Measurements from ENCODE around the gene PGAP3.

DNA sequence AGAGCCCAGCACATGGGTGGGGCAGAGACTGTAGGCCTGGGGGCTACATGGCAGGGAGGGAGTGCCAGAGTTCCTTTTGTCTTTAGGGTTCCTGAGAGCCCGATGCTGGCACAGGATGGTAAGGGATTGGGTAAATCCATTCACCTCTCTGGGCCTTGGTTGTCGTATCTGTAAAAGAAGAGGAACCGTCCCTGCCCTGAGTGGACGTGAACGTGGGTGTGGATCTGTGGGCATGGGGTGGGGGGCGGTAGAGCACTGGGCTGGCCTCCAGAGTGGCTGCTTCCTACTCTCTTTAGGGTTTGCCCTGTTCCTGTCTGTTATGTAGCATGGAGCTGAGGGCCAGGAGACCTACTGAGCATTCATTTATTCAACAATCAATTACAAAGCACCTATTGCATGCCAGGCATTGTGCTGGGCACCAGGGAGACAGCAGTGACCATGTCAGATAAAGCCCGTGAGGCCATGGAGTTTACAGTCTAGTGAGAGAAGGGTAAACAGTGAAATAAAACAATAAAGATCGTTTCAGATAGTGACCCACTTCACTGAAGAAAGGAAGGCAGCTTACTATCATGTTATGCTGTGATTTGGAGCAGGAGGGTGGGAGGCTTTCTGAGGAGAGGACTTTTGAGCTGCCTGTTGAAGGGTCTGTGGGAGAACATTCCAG lies 35.8 kb downstream of the PGAP3 start:
- TF ChIP-seq POLR2A (IDR thresholded peaks at IDR 0.05) = no peak
- TF ChIP-seq, protein P1, sequence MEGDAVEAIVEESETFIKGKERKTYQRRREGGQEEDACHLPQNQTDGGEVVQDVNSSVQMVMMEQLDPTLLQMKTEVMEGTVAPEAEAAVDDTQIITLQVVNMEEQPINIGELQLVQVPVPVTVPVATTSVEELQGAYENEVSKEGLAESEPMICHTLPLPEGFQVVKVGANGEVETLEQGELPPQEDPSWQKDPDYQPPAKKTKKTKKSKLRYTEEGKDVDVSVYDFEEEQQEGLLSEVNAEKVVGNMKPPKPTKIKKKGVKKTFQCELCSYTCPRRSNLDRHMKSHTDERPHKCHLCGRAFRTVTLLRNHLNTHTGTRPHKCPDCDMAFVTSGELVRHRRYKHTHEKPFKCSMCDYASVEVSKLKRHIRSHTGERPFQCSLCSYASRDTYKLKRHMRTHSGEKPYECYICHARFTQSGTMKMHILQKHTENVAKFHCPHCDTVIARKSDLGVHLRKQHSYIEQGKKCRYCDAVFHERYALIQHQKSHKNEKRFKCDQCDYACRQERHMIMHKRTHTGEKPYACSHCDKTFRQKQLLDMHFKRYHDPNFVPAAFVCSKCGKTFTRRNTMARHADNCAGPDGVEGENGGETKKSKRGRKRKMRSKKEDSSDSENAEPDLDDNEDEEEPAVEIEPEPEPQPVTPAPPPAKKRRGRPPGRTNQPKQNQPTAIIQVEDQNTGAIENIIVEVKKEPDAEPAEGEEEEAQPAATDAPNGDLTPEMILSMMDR (IDR thresholded peaks at IDR 0.05) = no peak
- peak; percentile 62 for TF ChIP-seq POLR2AphosphoS5 (IDR thresholded peaks at IDR 0.05)
